Measurements from ENCODE around the gene POU2F1. TPM values are rescaled to one million over a fixed set of nuclear protein-coding genes. Genes with fewer than 3 reads are reported as not detected.

Gene POU2F1
- total RNA-seq, 1 experiment from 2014 or later: 28.5 TPM

DNA sequence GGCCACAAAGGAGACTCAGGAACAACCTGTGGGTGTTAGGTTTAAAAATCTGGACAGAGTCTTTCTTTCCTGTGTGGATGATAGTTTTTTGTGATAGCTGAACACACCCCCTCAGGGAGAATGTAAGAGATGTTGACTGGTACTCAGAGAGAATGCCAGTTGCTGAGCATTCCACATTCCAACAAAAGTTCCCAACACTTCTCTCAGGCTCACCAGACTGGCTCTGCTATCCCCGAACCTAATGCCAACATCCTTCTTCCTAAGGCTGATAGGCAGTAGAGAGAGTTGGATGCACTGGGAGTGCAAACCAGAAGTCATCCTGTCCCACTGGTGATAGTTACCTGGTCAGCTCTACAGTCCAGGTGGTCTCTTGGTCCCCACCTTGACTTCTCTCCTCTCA, 28.7 kb upstream of the POU2F1 start:
- Histone ChIP-seq H3K4me2 (no peak overlapping the region), H3K36me3 (ENCODE audit: low read depth) (no peaks in the 10 kb centered on the region), H3K27me3 (ENCODE audit: insufficient read depth, low read depth) (no peaks in the 10 kb centered on the region), H4K20me1 (ENCODE audit: insufficient read depth) (no peaks in the 10 kb centered on the region), H3K9me3 (ENCODE audit: insufficient read depth, low read depth) (no peaks in the 10 kb centered on the region), H3K4me3 (no peak overlapping the region), H2AFZ (no peak overlapping the region), H3K9me2 (ENCODE audit: insufficient read depth) (no peaks in the 10 kb centered on the region), H3K4me1 (replicated peaks; ENCODE audit: insufficient read depth) (peaks cover 14% of the 10 kb centered on the region), H3F3A (ENCODE audit: insufficient read depth, low read depth) (peaks cover 9% of the 10 kb centered on the region), H3K27ac (no peak overlapping the region), H3K79me2 (ENCODE audit: low read depth) (no peaks in the 10 kb centered on the region)
- no peak for DNase-seq
- intact Hi-C loops (cut with micrococcal nuclease; ENCODE audit: unreplicated experiment): no loop called here
- TF ChIP-seq, protein P1, sequence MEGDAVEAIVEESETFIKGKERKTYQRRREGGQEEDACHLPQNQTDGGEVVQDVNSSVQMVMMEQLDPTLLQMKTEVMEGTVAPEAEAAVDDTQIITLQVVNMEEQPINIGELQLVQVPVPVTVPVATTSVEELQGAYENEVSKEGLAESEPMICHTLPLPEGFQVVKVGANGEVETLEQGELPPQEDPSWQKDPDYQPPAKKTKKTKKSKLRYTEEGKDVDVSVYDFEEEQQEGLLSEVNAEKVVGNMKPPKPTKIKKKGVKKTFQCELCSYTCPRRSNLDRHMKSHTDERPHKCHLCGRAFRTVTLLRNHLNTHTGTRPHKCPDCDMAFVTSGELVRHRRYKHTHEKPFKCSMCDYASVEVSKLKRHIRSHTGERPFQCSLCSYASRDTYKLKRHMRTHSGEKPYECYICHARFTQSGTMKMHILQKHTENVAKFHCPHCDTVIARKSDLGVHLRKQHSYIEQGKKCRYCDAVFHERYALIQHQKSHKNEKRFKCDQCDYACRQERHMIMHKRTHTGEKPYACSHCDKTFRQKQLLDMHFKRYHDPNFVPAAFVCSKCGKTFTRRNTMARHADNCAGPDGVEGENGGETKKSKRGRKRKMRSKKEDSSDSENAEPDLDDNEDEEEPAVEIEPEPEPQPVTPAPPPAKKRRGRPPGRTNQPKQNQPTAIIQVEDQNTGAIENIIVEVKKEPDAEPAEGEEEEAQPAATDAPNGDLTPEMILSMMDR (conservative IDR thresholded peaks at IDR 0.05): no peak
- no peak for TF ChIP-seq EZH2 (IDR thresholded peaks at IDR 0.05; ENCODE audit: low read depth)
- BruUV-seq (replicated peaks): no TSS peak
- CTCF ChIA-PET: no interaction called here
- POLR2A ChIA-PET (ENCODE audit: unreplicated experiment): no interaction called here

- TF ChIP-seq, protein P1 (conservative IDR thresholded peaks at IDR 0.05): no peak
- no peak for TF ChIP-seq EZH2 (IDR thresholded peaks at IDR 0.05; ENCODE audit: low read depth)
- no TSS peak for BruUV-seq (replicated peaks)
- POLR2A ChIA-PET (ENCODE audit: unreplicated experiment): no interaction called here
- CTCF ChIA-PET: no interaction called here
- no peaks in the 10 kb centered on the region for H4K20me1 ChIP-seq (ENCODE audit: insufficient read depth)
- DNase-seq: no peak
- no peaks in the 10 kb centered on the region for H3K79me2 ChIP-seq (ENCODE audit: low read depth)
- no peak overlapping the region for H3K27ac ChIP-seq
- no peaks in the 10 kb centered on the region for H3K9me2 ChIP-seq (ENCODE audit: insufficient read depth)
- no peaks in the 10 kb centered on the region for H3K9me3 ChIP-seq (ENCODE audit: insufficient read depth, low read depth)
- H3F3A ChIP-seq (ENCODE audit: insufficient read depth, low read depth): peaks cover 9% of the 10 kb centered on the region
- H3K36me3 ChIP-seq (ENCODE audit: low read depth): no peaks in the 10 kb centered on the region
- H2AFZ ChIP-seq: no peak overlapping the region
- H3K27me3 ChIP-seq (ENCODE audit: insufficient read depth, low read depth): no peaks in the 10 kb centered on the region
- H3K4me2 ChIP-seq: no peak overlapping the region
- peaks cover 14% of the 10 kb centered on the region for H3K4me1 ChIP-seq (replicated peaks; ENCODE audit: insufficient read depth)
- H3K4me3 ChIP-seq: no peak overlapping the region
- intact Hi-C loops (cut with micrococcal nuclease; ENCODE audit: unreplicated experiment): no loop called here
Measured at GRCh38 chr1:167194182-167194581, 26.5 kb upstream of the POU2F1 start.

DNA sequence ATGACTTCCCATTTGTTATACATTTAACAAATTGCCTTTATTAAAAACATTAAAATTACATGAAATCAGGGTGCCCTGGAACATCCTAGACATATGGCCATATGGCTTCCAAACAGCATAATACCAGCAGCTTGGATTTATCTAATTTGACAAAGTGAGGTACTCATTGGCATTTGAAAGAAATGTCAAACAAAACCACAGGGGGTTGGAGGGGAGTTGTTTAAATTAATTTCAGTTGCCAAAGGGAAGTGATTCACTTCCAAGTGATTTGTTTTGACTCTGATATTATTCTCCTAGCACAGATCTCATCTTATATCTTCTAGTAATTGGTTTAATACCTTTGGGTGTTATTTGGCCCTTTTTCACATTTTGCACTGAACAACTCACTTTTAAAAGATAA, 24.5 kb upstream of the POU2F1 start:
- H3K27ac ChIP-seq: peak overlapping the region; percentile 65
- no peak for DNase-seq
- H3K4me1 ChIP-seq (replicated peaks; ENCODE audit: insufficient read depth): peaks cover 14% of the 10 kb centered on the region
- no TSS peak for BruUV-seq (replicated peaks)
- intact Hi-C loops (cut with micrococcal nuclease; ENCODE audit: unreplicated experiment): no loop called here
- H3F3A ChIP-seq (ENCODE audit: insufficient read depth, low read depth): peaks cover 9% of the 10 kb centered on the region
- 0 out of 2 replicates have a peak, but pooled peaks cover 3% of the 10 kb centered on the region for H3K9me3 ChIP-seq (ENCODE audit: insufficient read depth, low read depth)
- H3K27me3 ChIP-seq (ENCODE audit: insufficient read depth, low read depth): no peaks in the 10 kb centered on the region
- H3K4me2 ChIP-seq: peak overlapping the region; percentile 23
- peak overlapping the region; percentile 56; the same call in 1 of the 2 replicates for H2AFZ ChIP-seq
- POLR2A ChIA-PET (ENCODE audit: unreplicated experiment): interaction anchor here (0.7 kb wide), 1 partner anchor 33 kb away, joined by 3 read pairs; no protein-coding TSS in a partner anchor
- no peaks in the 10 kb centered on the region for H3K79me2 ChIP-seq (ENCODE audit: low read depth)
- H4K20me1 ChIP-seq (ENCODE audit: insufficient read depth): no peaks in the 10 kb centered on the region
- no peak overlapping the region for H3K4me3 ChIP-seq
- no peaks in the 10 kb centered on the region for H3K36me3 ChIP-seq (ENCODE audit: low read depth)
- no peak for TF ChIP-seq EZH2 (IDR thresholded peaks at IDR 0.05; ENCODE audit: low read depth)
- TF ChIP-seq, protein P1 (conservative IDR thresholded peaks at IDR 0.05): no peak
- H3K9me2 ChIP-seq (ENCODE audit: insufficient read depth): no peaks in the 10 kb centered on the region
- CTCF ChIA-PET: no interaction called here
